ENCODE measurements around the gene KLK5.

DNA sequence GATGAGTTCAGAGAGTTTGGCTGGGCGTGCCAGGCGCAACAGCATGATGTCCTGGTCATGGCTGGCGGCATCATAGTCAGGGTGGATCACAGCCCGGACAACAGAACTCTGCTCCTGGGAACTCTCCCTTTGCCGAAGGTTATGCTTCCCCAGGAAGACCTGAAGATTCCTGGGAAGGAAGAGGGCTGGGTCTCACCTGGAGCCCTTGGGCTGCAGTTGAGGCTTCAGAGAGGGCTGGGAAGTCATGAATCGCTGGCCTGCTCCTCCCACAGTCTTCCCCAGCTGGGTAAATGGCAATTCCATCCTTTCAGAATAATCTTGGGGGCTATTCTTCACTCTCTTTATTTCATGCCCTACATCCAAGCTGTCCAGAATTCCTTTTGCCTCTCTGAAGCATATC is 10.5 kb upstream of the KLK5 start:
- TF ChIP-seq POLR2AphosphoS5 (IDR thresholded peaks at IDR 0.05): no peak
- no peak for TF ChIP-seq CTCF (IDR thresholded peaks at IDR 0.05)
- no peak for TF ChIP-seq POLR2A (IDR thresholded peaks at IDR 0.05)

Measured in gastroesophageal sphincter (tissue), 3 donors.